GM19023 (cell line): Measurements from ENCODE around the gene RNF182.
"Not testable (repeated sequence)": the region's sequence is repeated elsewhere in the genome, so short reads cannot be mapped to it uniquely, and the experiment has no call there.

Experiments used
- ATAC-seq: cut with Tn5 transposase; IDR thresholded peaks from one replicate; pipeline ENCODE4 v1.9.1; 2021; ENCODE audit warnings: mild to moderate bottlenecking, moderate library complexity; ENCODE audit not compliant: unreplicated experiment

RNF182 gene

DNA sequence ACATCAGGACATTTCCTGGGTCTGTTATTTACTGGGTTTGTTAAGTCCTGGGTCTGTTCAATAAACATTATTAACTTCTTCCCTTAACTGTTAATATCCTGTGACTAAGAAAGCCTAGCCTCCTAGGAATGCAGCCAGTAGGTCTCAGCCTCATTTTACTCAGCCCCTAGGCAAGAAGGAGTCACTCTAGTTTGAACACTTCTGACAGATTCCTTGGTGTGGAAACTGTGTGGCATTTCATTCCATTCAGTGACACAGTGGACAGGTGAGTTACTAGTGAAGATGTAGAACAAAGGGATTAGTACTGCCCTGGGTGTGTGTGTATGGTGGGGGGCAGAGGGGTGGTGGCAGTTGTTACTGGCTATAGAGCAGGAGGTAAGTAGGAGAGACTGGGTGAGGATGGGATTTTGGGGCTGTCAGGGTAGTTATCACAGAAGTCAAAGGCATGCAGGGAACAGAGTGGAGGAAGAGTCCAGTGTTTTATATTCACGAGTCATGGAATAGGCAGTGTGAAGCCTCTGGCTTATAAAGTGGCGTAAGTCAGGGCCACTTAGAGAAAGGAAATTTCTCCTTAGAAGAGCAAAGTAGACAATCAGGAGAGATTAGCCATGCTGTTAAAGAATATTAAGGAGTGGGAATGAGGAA, 28.4 kb downstream of the RNF182 start:
- no peak for ATAC-seq

DNA sequence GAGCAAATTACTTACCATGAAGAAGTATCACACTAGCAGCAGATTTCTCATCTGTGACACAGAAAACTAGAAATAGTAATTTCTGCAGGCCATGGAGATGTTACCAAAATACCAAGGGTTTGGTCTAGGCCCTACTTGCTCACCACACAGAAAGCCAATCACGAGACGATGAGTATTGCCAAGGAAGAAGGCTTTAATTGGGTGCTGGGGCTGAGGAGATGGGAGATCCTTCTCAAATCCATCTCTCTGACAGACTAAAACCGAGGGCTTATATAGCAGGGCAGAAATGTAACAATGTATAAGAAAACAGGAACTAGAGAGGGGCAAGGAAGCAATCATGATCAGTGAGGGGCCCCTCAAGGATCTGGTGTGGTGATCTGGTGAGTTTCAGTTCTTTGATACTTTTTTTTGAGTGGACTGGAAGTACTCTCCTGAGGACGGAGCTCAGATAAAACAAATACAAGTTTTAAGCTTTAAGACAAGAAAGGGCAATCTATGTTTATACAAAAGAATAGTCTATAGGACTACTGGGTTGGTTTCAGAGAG, 40.9 kb downstream of the RNF182 start:
- no peak for ATAC-seq

DNA sequence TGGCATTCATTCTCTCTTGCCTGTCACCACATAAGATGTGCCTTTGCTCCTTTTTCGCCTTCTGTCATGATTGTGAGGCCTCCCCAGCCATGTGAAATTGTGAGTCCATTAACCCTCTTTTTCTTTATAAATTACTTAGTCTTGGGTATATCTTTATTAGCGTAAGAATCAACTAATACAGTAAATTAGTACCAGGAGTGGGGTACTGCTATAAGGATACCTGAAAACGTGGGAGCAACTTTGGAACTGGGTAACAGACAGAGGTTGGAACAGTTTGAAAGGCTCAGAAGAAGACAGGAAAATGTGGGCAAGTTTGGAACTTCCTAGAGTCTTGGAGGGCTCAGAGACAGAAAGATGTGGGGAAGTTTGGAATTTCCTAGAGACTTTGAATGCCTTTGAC, 46.6 kb downstream of the RNF182 start:
- no peak for ATAC-seq

DNA sequence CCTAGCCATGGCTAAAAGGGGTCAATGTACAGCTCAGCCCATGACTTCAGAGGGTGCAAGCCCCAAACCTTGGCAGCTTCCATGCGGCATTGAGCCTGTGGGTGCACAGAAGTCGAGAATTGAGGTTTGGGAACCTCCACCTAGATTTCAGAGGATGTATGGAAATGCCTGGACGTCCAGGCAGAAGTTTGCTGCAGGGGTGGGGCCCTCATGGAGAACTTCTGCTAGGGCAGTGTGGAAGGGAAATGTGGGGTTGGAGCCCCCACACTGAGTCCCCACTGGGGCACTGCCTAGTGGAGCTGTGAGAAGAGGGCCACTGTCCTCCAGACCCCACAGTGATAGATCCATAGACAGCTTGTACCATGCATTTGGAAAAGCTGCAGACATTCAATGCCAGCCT, 47.9 kb downstream of the RNF182 start:
- not testable (repeated sequence) for ATAC-seq

DNA sequence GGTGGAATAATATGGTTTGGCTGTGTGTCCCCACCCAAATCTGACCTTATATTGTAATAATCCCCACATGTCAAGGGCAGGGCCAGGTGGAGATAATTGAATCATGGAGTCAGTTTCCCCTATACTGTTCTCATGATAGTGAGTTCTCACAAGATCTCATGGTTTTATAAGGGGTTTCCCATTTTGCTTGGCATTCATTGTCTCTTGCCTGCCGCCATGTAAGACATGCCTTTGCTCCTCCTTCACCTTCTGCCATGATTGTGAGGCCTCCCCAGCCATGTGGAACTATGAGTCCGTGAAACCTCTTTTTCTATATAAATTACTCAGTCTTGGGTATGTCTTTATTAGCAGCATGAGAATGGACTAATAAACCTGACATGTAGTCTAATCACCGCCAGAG, 48.7 kb downstream of the RNF182 start:
- not testable (repeated sequence) for ATAC-seq

DNA sequence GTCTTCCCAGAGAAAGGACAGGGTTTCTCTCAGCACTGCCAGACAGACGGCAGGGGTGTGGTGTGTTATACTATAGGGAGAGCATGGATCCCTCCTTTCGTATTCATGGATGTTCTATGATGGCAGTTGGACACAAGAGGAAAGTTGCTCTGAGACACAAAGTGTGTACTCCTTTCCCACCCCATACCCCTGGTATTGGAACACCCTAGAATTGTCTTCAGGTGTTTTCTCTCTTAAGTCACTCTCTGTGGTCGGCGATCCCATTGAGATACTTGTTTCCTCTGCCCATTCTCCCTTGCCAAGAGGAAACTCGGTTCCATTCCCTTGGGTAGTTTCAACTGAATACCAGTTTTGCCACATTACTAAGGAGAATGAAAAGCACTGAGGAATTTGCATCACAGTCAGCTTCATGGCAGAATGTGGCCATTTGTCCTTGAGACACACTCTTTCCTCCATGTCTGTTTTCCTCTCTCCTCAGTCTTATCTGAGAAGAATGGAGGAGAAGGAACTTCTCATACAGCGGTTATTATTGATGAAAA, 53.4 kb downstream of the RNF182 start:
- ATAC-seq: no peak

DNA sequence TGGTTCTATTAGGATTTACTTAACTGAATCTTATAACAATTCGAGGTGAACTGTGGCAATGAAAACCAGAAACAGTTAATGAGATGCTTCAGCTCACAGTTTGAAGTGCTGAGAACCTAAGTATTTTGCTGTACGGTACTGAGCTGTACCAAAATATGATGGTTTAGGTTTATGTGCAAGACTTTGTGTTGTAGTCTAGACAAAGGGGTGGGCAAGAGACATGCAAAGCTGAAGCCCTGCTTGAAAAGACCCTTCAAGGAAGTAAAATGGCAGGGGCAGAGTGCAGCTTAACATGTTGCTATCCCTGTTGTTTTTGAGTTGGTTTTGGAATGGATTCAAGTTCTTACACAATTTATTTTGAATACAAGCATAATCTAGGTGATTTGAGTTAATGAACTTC, 54.0 kb downstream of the RNF182 start:
- ATAC-seq: no peak

DNA sequence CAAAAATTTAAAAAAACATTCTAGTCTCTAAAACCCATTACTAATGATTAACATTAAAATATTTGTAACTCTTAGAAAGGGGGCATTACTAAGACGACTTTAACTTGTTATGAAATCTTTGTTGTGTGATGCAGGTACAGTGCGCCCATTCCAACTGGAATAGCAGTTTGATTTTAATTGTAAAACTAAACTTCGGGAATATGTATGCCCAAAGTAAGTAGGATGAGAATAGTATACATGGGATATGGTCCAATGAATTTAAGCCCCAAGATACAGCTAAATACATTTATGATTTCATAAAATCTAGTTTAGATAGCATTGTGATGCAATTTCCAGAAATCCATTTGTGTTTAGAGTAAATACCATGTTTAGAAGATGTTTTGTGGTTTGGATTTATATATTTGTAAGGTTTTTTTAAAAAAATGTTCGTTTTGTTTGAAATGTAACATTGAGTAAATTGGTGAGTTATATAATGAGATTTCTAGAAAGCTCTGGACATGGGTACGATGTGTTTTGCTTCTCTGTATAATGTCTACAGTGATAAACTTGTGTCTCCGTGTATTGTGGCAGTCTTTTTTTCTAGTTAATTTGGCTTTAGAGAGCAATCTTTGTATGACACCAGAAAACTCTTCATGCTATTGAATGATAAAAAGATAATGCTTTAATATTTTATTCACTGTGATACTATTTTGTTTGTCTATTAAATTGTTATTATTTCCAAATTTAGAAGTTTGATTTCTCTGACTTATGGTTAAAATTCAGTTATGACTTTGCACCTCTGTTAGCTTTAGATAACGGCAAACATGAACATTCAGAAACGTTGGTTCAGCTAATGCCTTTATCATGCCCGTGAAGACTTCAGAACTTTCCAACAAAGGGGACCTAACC, 54.8 kb downstream of the RNF182 start:
- no peak for ATAC-seq

DNA sequence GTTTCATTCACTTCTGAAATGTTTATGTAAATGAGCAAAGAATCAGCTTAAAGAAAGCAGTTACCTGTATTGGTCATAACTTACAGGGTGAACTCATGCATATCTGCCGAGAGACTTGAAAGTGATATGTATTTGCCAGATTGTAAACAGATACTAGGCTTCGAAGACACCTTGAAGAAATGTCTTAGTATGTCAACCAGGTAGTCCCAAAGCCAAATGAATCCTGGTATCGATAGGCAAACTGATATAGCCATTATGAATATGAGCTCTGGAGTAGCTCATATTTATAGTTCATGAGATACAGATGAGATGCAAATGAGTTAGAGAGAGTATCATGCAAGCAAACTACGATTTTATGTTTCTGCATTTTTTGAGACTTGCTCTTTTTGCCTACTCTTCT, 55.8 kb downstream of the RNF182 start:
- ATAC-seq: no peak

DNA sequence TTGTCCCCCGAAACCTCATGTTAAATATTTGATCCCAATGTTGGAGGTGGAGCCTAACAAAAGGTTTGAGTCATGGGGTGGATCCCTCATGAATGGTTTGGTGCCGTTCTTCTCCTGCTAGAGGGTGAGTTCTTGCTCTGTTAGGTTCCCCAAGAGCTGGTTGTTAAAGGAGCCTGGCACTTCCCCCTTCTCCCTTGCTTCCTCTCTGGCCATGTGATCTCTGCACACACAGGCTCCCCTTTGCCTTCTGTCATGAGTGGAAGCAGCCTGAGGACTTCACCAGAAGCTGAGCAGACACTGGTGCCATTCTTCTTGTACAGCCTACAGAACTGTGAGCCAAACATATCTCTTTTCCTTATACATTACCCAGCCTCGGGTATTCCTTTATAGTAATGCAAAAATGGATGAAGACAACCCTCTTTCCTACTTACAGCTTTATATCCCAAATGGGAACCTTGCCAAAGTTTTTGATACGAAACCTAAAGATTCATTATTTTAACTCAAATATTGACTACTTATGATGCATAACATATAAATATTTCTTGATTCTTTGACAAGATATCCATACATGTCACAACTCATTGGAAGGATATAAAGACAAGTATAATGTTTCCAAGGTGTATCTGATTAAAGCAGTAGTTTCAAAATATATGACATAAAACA, 61.0 kb downstream of the RNF182 start:
- no peak for ATAC-seq

DNA sequence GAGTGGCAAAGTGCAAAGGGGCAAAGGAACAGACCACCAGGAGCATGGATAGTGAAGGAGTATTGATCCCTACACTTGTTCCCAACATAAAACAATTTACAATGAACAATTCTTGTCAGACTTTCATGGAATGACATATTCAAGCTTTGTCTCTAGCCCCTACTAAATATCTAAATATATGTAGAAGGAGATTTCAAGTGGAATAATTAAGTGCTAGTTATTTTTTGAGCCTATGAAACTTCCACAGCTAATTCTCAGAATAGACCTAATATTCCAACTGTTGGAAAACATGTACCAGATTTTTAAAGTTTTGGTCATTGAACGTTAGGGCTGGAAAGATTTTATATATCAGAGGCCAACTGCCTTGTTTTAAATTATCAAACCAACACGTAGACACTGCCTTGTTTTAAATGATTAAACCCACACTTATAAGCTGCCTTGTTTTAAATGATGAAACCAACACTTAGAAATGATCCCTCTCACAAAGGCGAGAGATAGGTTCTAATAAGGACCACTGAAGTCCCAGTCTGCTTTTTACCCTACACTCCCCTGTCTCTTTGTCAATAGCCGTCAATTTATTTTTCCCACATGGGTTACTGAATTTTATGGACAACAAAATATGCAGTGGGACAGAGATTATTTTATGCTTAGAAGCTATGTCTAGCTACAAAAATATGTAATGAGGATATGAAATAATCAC, 62.1 kb downstream of the RNF182 start:
- no peak for ATAC-seq

DNA sequence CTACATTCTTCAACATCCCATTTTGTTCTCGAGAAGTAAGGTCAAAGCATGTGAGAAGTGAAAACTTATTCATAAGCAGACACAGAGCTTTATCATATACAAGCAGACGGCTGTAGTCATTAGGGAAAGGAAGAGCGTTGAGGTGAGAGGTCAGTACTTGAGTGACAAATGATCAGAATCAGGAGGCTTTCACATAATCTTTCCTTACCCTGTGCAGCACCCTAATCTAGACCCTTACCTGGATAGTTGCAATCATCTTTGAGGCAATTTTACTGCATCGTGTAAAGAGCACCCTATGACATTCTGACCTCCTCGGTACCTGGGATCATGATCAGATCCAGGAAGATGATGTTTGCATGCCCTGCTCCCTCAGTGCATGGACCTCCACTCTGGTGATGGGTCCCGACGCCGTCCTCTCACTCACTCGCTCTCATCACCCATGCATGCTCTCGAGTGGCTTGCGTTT, 62.7 kb downstream of the RNF182 start:
- no peak for ATAC-seq

DNA sequence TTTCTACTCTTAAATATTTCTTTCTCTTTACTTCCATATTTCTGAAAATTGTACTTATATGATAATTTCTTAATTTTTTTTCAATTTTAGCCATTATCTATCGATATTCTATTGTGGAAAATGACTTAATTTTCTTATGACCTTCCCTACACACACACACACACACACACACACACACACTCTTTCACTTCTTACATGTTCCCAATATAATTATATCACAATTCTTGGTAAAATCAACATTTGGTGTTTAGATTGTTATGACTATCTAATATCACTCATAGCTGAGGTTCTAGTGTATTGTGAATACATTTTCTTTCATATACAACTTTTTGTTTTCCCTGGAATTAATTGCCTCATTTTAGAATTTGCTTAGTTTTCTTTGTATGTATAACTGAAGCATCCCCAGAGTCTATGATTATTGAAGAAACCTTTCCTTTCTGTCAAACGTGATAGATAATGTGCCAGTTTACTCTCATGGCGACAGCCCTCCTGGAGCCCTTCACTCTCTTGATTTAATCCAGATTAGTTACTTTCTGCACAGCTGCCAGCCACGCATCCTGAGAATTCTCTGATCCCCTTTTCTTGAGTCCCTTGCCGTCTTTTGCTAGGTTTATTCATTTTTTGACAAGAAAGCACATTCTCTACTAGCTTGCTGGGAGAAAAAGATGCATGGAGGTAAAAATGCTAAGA, 63.4 kb downstream of the RNF182 start:
- no peak for ATAC-seq

DNA sequence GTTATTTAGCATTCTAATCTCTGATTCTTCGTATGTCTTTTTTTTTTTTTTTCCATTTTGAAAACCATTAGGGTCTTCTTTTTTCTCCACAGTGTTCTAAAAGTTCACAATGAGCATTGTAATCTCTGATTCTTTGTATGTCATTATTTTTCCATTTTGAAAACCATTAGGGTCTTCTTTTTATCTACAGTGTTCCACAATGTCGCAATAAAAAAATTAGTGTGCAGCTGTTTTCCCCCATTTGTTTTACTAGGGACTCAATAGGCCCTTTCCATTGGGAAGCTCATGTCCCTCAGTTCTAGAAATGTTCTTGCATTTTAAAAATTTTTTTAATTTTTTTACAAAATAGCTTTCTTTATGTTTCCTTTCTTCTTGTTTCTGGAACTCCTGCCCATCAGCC, 64.2 kb downstream of the RNF182 start:
- ATAC-seq: no peak

DNA sequence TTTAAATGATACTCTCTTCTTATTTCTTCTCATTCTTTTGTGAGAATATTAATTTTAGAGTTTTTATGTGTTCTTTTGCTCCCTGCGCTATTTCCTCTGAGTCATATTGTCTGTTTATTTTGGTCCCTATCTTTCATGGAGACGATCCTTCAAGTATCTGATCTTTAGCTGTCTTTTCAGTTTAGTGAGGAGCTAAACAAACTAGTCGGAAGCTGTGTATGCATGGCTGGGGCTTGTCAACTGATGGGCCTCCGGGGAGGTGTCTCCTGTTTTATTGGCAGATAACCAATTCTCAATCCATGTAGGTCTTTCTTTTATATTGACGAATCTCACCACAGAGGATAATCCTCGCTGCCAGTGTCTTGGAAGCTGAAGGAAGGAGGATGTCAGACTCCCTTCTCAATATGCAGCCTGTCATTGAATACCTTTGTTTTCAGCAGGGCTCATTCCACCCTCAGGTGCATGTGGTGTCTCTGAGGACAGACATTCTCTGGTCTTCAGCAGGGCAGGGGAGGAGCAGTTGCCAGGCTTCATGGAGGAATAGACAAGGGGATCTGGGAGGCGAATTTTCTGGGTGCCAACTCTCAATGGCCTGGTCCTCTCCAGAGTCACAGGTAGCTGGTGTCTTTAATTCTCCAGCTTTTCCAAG, 64.9 kb downstream of the RNF182 start:
- no peak for ATAC-seq

DNA sequence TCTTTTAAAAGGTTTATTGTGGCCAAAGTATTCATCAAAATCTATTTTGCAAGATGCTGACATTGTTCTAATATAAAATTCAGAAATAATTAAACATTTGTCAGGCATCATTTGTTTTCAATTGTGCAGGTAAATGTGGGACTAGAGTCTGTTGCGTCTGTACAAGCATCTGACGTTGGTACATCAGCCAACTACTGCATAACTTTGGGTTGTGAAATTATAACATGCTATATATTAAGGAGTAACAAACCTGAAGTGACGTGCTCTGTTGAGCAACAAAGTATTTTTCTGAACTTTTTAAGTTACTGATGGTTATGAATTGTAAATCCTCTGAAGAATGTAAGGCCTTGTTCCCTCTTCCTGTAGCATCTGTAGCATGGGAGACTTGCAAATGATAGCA, 66.0 kb downstream of the RNF182 start:
- no peak for ATAC-seq

DNA sequence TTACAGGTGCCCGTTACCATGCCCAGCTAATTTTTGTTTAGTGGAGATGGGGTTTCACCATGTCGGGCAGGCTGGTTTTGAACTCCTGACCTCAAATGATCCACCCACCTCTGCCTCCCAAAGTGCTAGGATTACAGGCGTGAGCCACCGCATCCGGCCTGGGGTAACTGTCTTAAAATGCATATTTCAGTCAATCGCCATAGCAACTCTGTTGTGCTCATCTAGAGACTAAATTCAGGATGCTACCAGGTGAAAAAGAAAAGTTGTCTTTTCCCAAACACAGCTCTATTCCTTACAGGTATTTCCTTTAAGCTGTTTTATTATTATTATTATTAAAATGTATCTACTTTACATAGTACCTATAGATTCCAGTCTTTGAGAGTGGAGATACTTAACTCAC, 66.6 kb downstream of the RNF182 start:
- no peak for ATAC-seq

DNA sequence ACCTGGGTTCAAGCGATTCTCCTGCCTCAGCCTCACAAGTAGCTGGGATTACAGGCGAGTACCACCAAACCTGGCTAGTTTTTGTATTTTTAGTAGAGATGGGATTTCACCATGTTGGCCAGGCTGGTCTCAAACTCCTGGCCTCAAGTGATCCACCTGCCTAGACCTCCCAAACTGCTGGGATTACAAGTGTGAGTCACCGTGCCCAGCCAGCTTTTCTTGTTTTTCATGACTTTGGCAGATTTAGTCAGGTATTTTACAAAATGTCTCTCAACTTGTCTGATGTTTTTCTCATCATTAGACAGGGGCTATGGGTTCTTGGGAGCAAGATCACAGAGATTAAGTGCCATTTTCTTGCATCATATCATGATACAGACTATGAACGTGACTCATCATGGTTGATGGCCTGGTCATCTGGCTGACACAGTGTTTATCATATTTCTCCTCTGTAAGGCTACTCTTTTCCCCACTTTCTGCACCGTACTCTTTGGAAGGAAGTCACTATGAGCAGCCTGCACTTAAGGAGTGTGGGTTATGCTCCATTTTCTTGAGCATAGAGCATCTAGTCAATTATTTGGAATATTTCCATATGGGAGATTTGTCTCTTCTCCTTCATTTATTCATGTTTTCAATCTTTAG, 67.8 kb downstream of the RNF182 start:
- no peak for ATAC-seq

DNA sequence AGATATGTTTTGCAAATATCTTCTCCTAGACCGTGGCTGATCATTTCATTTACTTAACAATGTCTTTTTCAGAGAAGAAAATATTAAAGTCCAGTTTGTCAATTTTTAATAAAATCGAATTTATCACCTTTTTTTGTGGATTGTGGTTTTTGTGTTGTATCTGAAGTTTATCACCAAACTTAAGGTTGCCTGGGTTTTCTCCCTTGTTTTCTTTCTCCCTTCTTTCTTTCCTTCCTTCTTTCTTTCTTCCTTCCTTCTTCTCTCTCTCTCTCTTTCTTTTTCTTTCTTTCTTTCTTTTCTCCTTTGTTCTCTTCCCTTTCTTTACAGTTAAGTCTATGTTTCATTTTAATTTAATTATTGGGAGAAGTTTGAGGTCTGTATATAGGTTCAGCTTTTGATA, 68.7 kb downstream of the RNF182 start:
- ATAC-seq: no peak
